ENCODE measurements around the gene FOS.

FOS gene

GRCh38 chr14:75277008-75277814, 1.4 kb upstream of the FOS start:
- no peak for TF ChIP-seq CTCF (conservative IDR thresholded peaks at IDR 0.05; ENCODE audit: low read length)
- peak overlapping the region; percentile 78 for H3K4me3 ChIP-seq (ENCODE audit: low read length)
- peak; percentile 93 for DNase-seq (ENCODE audit: low read depth)

GRCh38 chr14:75277815-75278421, 710 bp upstream of the FOS start:
- peak overlapping the region; percentile 78 for H3K4me3 ChIP-seq (ENCODE audit: low read length)
- DNase-seq (ENCODE audit: low read depth): no peak
- no peak for TF ChIP-seq CTCF (conservative IDR thresholded peaks at IDR 0.05; ENCODE audit: low read length)

GRCh38 chr14:75279153-75279762, 630 bp downstream of the FOS start:
- peak overlapping the region; percentile 96 for H3K4me3 ChIP-seq (ENCODE audit: low read length)
- DNase-seq (ENCODE audit: low read depth): peak; percentile 70
- no peak for TF ChIP-seq CTCF (conservative IDR thresholded peaks at IDR 0.05; ENCODE audit: low read length)

- TF ChIP-seq CTCF (conservative IDR thresholded peaks at IDR 0.05; ENCODE audit: low read length): no peak
- peak; percentile 47 for DNase-seq (ENCODE audit: low read depth)
- H3K4me3 ChIP-seq (ENCODE audit: low read length): peak overlapping the region; percentile 96
These were observed 1.2 kb downstream of the FOS start for GRCh38 chr14:75279763-75280290.

GRCh38 chr14:75280291-75280830, 1.7 kb downstream of the FOS start:
- TF ChIP-seq CTCF (conservative IDR thresholded peaks at IDR 0.05; ENCODE audit: low read length): no peak
- H3K4me3 ChIP-seq (ENCODE audit: low read length): peak overlapping the region; percentile 96
- no peak for DNase-seq (ENCODE audit: low read depth)

- H3K4me3 ChIP-seq (ENCODE audit: low read length): peak overlapping the region; percentile 96
- DNase-seq (ENCODE audit: low read depth): peak; percentile 59
- TF ChIP-seq CTCF (conservative IDR thresholded peaks at IDR 0.05; ENCODE audit: low read length): no peak
These were observed 2.4 kb downstream of the FOS start for GRCh38 chr14:75280831-75281653.

Data from AG10803 (cell line).